ENCODE measurements around the gene GUCD1.

The GUCD1 gene

GRCh38 chr22:24492391-24492790 lies 62.5 kb downstream of the GUCD1 start:
- H3K4me3 ChIP-seq (ENCODE audit: low read depth, low read length), result no peak overlapping the region
- in situ Hi-C loops (cut with HindIII; ENCODE audit: low sequenced_read_pairs), result no loop called here

More at GRCh38 chr22:24492391-24492790, 62.5 kb downstream of the GUCD1 start:
- TF ChIP-seq CTCF (IDR thresholded peaks at IDR 0.05; ENCODE audit: low read depth, low read length), result no peak
- no peak for DNase-seq (ENCODE audit: low read depth, low spot score)
